K562 (cell line): ENCODE results near the gene CDIPT. TPM values are rescaled to one million over a fixed set of nuclear protein-coding genes. Genes with fewer than 3 reads are reported as not detected.

Experiments
- ATF7 ChIP-seq: fragments of 450-650 bp; IDR thresholded peaks from 2 replicates; pipeline ENCODE4 v1.7.1; 2014; ENCODE audit warnings: mild to moderate bottlenecking, moderate library complexity
- CXXC5 ChIP-seq: fragments of 250-450 bp; sonication (Bioruptor Pico); IDR thresholded peaks from 2 replicates; pipeline ENCODE4 v1.8.0; 2022; ENCODE audit warnings: inconsistent platforms, mild to moderate bottlenecking, moderate library complexity
- DIDO1 ChIP-seq: fragments of 450-650 bp; IDR thresholded peaks from 2 replicates; pipeline ENCODE4 v1.6.1; 2016; ENCODE audit warnings: low read depth, missing biosample characterization, missing genetic modification characterization
- DPF2 ChIP-seq: fragments of 450-650 bp; IDR thresholded peaks from 2 replicates; pipeline ENCODE4 v1.6.1; 2016
- IRF1 ChIP-seq: sonication (generic); formaldehyde crosslinking; IDR thresholded peaks from 2 replicates; pipeline ENCODE4 v1.8.0; 2022; ENCODE audit warnings: missing genetic modification reagents, mild to moderate bottlenecking, borderline replicate concordance
- MIER1 ChIP-seq: fragments of 450-650 bp; IDR thresholded peaks from 2 replicates; pipeline ENCODE4 v1.6.1; 2016; ENCODE audit warnings: antibody characterized with exemption, mild to moderate bottlenecking, low read depth
- PHF8 ChIP-seq: fragments of 200-600 bp; sonication (generic); IDR thresholded peaks from 2 replicates; pipeline ENCODE4 v1.6.1; 2012; ENCODE audit warnings: mixed run types, mild to moderate bottlenecking, inconsistent platforms, low read length, moderate library complexity, borderline replicate concordance
- RB1 ChIP-seq: fragments of 450-650 bp; IDR thresholded peaks from 2 replicates; pipeline ENCODE4 v1.6.1; 2017; ENCODE audit warnings: low read depth, mild to moderate bottlenecking
- SIN3B ChIP-seq: fragments of 450-650 bp; IDR thresholded peaks from 2 replicates; pipeline ENCODE4 v1.6.1; 2017; ENCODE audit warnings: low read depth, mild to moderate bottlenecking, moderate library complexity
- TEAD4 ChIP-seq, 2 experiments: sonication (generic) in 1 of 2; formaldehyde crosslinking in 1 of 2; IDR thresholded peaks; 2 replicates each; pipeline versions ENCODE4 v1.6.1 to v1.8.0; 2012 to 2022; ENCODE audit warnings: borderline replicate concordance in 1 of 2, inconsistent platforms in 1 of 2, low read length in 1 of 2, mild to moderate bottlenecking in 1 of 2, missing genetic modification reagents in 1 of 2
- ZNF224 ChIP-seq: sonication (generic); formaldehyde crosslinking; IDR thresholded peaks from 2 replicates; pipeline ENCODE4 v1.8.0; 2022; ENCODE audit warnings: mild to moderate bottlenecking, missing genetic modification reagents
- ZNF583 ChIP-seq: fragments of 250-450 bp; sonication (Bioruptor Pico); IDR thresholded peaks from 2 replicates; pipeline ENCODE4 v1.4.0; 2020
- ZNF655 ChIP-seq: fragments of 250-450 bp; sonication (Bioruptor Pico); IDR thresholded peaks from 2 replicates; pipeline ENCODE4 v1.5.0; 2021
- polyA plus RNA-seq, 8 experiments: library from polyadenylated mRNA; depleted of rRNA in 4 of 8; stranded (reverse) in 5 of 8; unstranded in 3 of 8; fragments of >200 nt; fragmentation: Nextera tagmentation in 2 of 8; fragmentation: Illumina TruSeq in 1 of 8; extraction: Ambion mirVana in 2 of 8; extraction: Trizol in 1 of 8; gene quantifications; 2 replicates each; pipeline versions ENCODE4 v1.2.1 to v1.2.3, GENCODE V29; 2011 to 2014; ENCODE audit warnings: inconsistent platforms in 1 of 8, missing spikeins in 1 of 8
- total RNA-seq, 7 experiments: library from RNA; depleted of rRNA in 6 of 7; stranded (reverse); fragments of >200 nt in 6 of 7; fragmentation: Illumina TruSeq in 2 of 7; extraction: Trizol in 2 of 7; gene quantifications; 2 replicates each; pipeline versions ENCODE4 v1.2.1 to v1.2.3, GENCODE V29; 2011 to 2021; ENCODE audit warnings: low replicate concordance in 1 of 7
- TF ChIP-seq, protein P1 (sequence below), 2 experiments: fragments of 450-650 bp; IDR thresholded peaks; 2 replicates each; pipeline ENCODE4 v1.6.1; 2016
- TF ChIP-seq, protein P2 (sequence below): sonication (generic); formaldehyde crosslinking; IDR thresholded peaks from 2 replicates; pipeline ENCODE4 v1.8.1; 2023; ENCODE audit warnings: mild to moderate bottlenecking, missing genetic modification reagents
- TF ChIP-seq, protein P3 (sequence below): sonication (generic); formaldehyde crosslinking; IDR thresholded peaks from 2 replicates; pipeline ENCODE4 v1.8.1; 2023; ENCODE audit warnings: mild to moderate bottlenecking, missing genetic modification reagents
- TF ChIP-seq, protein P4 (sequence below), 2 experiments: IDR thresholded peaks; 2 replicates each; pipeline ENCODE4 v1.6.1; 2011; ENCODE audit warnings: borderline replicate concordance in 1 of 2, control low read depth in 1 of 2, low read depth in 1 of 2, low read length in 1 of 2, mild to moderate bottlenecking in 1 of 2, mixed read lengths in 1 of 2, moderate library complexity in 1 of 2; ENCODE audit not compliant: insufficient read depth in 1 of 2, insufficient read length in 1 of 2, poor library complexity in 1 of 2, severe bottlenecking in 1 of 2; ENCODE audit errors: extremely low read depth in 1 of 2

Gene CDIPT
- total and polyA plus RNA-seq, 9 of the 15 experiments (the other 6 are each of a cell fraction or from before 2014, with no cell fraction given) = 1.3 to 37.0 (median 23.0) TPM

DNA sequence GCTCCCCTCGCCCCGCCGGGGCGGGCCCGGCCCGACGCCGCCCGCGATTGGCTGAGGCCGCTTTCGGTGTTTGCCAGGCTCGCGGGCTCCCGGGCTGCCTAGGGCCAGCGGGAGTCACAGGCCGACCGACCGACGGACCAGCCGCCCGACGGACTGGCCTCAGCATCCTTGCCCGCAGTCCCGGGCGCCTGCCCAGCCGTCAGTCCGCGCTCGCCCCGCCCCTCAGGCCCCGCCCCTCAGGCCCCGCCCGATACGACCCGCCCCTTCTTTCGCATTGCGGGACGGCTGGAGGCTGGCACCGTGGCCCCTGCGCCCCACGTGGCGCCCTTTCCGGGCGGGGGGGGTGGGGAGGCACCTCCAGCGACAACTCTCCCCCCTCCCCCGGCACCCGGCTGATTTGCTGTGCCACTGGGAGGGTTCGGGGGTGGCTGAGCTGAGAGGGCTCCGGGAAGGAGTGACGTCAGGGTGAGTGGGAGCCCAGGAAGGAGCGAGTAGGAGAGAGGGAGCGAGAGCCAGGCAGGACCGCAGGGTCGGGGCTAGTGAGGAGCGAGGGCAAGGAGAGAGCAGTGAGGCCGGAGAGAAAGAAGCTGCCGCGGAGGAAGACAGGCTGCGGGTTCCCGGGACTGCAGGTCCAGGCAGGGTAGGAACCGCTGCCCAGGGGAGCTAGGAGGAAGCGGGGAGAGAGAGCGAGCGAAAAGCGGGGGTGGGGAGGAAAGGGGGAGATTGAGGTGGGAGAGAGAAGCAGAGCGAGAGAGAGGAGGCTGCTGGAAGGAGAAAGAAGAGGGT is 37.3 kb upstream of the CDIPT start, which contains the start of gene ASPHD1 (continued):
- TF ChIP-seq IRF1 (CRISPR knock-in tag) (no peak), ZNF655 (CRISPR knock-in tag) (no peak), CXXC5 (CRISPR knock-in tag) (peak; percentile 68; the same call in 1 of the 2 replicates), TEAD4 (IDR thresholded peaks at IDR 0.05; ENCODE audit: low read length) (no peak), TEAD4 (CRISPR knock-in tag; IDR thresholded peaks at IDR 0.05; ENCODE audit: borderline replicate concordance) (peak; percentile 52; the same call in 1 of the 2 replicates), MIER1 (peak; percentile 73), DIDO1 (tag) (no peak), RB1 (peak; percentile 87; the same call in 1 of the 2 replicates), ZNF224 (CRISPR knock-in tag) (0 out of 2 replicates have a peak, but pooled peaks have one; percentile 27), ATF7 (peak; percentile 82; the same call in 1 of the 2 replicates), ZNF583 (CRISPR knock-in tag) (no peak), PHF8 (no peak), DPF2 (0 out of 2 replicates have a peak, but pooled peaks have one; percentile 16), SIN3B (0 out of 2 replicates have a peak, but pooled peaks have one; percentile 19)
- TF ChIP-seq, protein P1, sequence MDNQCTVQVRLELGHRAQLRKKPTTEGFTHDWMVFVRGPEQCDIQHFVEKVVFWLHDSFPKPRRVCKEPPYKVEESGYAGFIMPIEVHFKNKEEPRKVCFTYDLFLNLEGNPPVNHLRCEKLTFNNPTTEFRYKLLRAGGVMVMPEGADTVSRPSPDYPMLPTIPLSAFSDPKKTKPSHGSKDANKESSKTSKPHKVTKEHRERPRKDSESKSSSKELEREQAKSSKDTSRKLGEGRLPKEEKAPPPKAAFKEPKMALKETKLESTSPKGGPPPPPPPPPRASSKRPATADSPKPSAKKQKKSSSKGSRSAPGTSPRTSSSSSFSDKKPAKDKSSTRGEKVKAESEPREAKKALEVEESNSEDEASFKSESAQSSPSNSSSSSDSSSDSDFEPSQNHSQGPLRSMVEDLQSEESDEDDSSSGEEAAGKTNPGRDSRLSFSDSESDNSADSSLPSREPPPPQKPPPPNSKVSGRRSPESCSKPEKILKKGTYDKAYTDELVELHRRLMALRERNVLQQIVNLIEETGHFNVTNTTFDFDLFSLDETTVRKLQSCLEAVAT (IDR thresholded peaks at IDR 0.05) = peak in 1 of 2 experiments; percentile 35; a peak in 1 of 4 replicates
- TF ChIP-seq, protein P2, sequence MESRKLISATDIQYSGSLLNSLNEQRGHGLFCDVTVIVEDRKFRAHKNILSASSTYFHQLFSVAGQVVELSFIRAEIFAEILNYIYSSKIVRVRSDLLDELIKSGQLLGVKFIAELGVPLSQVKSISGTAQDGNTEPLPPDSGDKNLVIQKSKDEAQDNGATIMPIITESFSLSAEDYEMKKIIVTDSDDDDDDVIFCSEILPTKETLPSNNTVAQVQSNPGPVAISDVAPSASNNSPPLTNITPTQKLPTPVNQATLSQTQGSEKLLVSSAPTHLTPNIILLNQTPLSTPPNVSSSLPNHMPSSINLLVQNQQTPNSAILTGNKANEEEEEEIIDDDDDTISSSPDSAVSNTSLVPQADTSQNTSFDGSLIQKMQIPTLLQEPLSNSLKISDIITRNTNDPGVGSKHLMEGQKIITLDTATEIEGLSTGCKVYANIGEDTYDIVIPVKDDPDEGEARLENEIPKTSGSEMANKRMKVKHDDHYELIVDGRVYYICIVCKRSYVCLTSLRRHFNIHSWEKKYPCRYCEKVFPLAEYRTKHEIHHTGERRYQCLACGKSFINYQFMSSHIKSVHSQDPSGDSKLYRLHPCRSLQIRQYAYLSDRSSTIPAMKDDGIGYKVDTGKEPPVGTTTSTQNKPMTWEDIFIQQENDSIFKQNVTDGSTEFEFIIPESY (CRISPR knock-in tag) = peak; percentile 57; the same call in 1 of the 2 replicates
- TF ChIP-seq, protein P3, sequence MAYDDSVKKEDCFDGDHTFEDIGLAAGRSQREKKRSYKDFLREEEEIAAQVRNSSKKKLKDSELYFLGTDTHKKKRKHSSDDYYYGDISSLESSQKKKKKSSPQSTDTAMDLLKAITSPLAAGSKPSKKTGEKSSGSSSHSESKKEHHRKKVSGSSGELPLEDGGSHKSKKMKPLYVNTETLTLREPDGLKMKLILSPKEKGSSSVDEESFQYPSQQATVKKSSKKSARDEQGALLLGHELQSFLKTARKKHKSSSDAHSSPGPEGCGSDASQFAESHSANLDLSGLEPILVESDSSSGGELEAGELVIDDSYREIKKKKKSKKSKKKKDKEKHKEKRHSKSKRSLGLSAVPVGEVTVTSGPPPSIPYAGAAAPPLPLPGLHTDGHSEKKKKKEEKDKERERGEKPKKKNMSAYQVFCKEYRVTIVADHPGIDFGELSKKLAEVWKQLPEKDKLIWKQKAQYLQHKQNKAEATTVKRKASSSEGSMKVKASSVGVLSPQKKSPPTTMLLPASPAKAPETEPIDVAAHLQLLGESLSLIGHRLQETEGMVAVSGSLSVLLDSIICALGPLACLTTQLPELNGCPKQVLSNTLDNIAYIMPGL (CRISPR knock-in tag) = 0 out of 2 replicates have a peak, but pooled peaks have one; percentile 74
- TF ChIP-seq, protein P4, sequence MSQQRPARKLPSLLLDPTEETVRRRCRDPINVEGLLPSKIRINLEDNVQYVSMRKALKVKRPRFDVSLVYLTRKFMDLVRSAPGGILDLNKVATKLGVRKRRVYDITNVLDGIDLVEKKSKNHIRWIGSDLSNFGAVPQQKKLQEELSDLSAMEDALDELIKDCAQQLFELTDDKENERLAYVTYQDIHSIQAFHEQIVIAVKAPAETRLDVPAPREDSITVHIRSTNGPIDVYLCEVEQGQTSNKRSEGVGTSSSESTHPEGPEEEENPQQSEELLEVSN (IDR thresholded peaks at IDR 0.05; ENCODE audit: borderline replicate concordance in 1 of 2, extremely low read depth in 1 of 2, insufficient read depth in 1 of 2, insufficient read length in 1 of 2, low read depth in 1 of 2, low read length in 1 of 2, poor library complexity in 1 of 2, severe bottlenecking in 1 of 2) = peak in 1 of 2 experiments; percentile 49
